HG03460 (cell line): ENCODE measurements around the gene LRRC45.

Experiments
- ATAC-seq: cut with Tn5 transposase; IDR thresholded peaks from one replicate; pipeline ENCODE4 v1.9.1; 2021; ENCODE audit not compliant: unreplicated experiment

LRRC45 gene

DNA sequence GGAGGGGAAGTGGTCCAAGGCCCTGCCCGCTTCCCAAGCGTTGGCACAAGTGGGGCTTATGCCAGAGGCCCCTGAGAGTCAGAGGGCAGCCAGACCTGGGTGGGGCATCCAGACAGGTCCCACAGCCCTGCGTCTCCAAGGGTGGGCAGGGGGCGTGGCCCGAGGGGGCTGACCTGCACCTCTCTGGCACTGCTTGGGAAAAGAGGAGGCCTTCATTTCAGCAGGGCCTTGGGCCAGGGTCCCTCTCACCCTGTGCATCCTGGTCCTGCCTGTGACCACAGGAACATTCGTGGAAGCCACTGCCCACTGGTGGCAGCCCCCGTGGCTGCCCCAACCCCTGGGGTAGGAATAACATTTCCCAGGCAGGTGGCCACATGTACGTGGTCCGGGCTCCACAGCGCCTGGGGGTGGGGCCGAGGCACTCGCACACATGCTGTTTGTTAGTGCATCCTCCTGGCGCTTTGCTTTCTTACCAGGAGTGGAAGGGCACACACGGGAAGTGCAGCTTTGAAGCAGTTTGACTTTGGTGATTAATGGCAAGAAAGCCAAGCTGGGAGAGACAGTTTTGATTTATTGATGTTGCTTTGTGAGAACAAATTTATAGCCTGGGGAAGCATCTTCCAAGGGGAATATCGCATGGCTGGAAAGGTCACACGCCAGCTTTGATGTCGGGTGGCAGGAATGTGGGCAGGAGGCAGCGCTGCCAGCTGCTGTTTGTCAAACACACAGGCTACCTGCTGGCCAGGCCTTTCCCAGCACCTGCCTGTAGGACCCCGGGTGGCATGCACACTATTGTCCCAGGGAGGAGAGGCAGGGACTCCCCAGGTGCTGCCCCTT is 4.7 kb upstream of the LRRC45 start:
- ATAC-seq = no peak

DNA sequence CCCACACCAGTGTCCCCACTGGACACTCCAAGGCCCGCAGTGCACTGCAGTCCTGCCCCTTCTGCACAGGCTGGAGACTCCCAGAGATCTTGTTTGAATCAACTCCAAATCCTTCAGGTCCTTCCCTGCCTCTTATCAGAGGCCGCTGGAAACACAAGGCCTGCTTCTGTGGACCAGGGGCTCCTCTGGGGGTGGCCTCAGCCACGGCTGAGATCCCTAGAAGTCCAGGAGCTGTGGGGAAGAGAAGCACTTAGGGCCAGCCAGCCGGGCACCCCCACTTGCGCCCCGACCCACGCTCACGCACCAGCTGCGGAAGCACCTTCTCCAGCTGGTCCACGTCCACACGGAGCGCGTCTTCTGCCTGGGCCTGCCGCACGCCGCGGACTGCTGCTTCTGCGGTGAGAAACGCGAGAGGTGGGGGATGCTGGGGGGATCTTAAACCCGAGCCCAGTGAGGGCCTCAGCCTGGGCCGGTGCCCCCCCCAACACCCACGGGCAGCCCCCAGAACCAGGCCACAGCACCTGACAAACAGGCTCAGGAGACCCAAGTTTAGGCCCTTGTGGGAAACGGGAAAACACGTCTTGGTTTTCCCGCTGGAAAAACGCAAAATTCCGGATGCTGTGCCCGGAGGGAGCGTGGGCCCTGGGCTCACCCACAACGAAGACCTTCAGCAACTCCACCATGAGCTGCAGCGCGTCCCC is 4.0 kb upstream of the LRRC45 start:
- no peak for ATAC-seq

DNA sequence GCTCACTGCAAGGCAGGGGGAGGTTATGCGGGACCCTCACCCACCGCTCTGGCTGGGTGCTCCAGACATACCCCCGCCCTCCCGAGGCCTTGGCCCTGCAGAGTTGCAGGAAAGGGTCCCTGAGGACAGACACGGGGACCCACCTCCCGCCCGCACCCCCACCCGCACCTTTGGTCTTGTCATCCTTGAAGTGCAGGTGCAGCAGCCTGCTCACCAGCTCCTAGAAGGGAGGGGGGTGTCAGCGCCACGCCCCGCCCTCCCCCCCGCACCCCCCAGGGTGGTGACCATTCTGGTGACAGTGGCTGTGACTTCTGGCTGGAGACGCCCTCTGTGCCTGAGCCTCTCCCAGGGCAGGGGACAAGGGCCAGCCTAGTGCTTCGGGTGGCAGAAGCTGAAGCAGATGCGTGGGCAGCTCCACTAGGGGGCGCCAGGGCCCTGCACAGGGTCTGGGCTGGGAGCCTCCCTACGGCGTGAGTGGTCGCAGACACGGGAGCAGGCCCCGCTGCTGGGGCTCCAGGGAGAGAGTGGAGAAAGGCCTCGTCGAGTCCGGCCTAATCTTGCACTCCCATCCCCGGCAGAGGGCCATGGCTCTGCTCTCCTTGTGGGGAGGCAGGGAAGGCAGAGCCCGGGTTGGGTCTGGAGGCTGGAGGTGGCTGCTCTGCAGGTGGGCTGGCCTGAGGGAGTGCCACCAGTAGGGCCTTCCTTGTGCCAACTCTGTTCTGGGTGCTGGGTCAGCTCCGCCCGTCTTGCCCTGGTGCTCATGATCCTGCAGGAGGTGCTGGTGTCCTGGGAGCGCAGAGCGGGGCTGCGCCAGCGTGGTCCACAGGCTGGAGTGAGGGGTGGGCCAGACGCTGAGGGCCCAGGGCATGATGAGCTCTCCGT is 3.2 kb upstream of the LRRC45 start:
- ATAC-seq = no peak

DNA sequence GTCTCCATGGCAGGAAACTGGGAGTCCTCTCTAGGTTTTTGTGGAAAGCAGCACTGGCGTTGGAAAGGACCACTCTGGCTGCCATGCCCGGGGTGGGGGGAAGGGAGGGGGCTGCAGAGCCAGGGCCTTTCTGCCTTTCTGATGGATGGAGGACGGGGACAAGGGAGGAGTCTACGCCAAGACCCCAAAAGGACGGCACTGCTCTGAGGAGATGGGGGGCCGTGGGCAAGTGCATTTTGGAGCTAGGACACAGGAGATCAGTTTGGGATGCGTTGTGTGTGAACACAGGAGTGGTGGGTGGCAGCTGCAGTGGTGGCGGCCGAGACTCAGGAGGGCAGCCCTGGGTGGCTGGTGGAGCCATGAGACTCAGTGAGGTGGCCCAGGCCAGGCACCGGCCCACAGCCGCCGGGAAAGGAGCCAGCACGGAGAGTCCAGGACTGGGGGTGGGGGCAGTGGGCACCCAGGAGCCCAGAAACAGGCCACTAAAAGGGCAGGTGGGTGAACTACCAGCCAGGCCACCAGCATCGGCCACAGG is 2.5 kb upstream of the LRRC45 start:
- no peak for ATAC-seq

DNA sequence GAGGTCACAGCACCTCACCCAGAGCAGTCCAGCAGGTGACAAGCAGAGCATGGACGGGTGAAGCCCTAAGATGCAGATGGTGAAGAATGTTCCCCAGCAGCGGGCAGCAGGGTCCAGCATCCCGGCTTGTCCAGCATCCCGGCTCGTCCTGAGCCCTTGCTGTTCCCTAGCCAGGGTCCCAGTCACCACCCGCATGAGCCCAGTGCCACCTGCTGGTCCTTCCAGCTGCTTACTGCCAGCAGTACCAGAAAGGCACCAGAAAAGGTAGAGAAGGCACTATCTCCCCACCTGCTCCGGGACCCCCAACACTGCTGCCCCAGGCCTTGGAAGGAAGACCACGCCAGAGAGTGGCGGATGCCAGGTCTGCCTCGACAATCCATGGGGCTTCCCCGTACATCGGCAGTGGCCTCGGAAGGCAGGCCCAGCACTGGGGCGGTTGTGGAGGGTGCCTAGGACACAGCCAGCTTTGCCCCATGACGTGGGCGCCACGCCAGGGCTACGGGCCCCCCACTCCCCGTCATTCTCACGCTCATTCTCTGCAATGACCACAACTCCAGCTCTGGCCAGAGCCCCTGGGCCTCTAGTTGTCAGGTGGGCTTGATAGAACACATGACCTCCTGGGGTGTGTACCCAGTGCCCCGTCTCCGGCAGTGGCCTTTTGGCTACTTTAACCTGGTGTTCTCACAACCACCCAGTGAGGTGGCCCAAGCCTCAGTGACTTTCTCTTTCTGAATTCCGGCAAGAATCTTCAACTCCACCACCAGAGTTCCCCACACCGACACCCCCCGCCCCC is 1.8 kb upstream of the LRRC45 start:
- ATAC-seq = no peak

DNA sequence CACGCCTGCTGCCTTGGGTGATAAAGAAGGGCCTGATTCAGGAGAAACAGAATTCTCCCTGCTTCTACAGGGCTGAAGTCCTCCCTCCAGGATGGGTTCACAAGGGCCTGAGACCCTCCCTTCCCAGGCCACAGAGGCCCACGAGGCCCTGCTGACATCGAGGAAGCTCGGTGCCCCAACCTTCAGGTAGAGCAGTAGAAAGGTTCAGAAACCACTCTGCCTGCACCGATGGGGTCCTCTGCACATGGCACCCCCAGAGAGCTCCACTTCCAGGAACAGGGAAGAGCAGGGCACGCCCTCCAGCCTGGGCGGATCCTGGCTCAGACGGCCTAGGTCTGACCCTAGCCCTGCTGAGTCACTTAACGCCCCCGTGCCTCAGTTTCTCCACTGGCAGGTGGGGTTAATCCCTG is 1.2 kb upstream of the LRRC45 start:
- no peak for ATAC-seq

DNA sequence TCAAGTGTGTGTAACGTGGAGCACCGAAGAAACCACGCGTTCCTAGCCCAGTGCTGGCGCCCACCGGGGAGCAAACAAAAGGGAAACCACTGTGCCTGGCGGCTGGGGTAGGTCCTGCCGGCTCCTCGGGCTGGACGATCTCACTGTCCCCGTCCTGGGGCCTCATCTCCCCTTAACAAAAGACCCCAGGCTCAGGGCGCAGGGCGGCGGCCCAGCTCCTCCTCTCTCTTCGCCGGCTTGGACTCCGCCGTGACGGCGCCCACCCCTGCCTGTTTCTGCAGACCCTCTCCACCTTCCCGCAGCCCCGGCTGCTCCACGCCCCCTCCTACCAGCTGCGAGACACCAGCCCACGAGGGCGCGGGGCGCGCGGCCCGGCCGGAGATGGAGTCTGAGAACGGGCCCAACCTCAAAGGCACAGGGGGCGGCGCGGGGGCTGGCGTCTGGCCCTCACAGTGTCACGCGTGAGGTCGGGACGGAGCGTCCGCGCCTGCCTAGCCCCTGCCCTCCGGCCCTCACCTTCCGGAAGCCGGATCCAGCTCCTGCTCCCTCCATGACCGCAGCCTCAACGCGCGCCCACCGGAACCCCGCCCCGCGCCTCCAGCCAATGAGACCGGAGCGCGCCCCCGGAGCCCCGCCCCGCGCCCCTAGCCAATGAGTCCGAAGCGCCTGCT is 660 bp upstream of the LRRC45 start, which contains the start of gene CENPX:
CENPX (minus strand) TSS at position 569 of the 671 bp plus-strand sequence; CDS start at position 552, 17 bp downstream.
- ATAC-seq = no peak

DNA sequence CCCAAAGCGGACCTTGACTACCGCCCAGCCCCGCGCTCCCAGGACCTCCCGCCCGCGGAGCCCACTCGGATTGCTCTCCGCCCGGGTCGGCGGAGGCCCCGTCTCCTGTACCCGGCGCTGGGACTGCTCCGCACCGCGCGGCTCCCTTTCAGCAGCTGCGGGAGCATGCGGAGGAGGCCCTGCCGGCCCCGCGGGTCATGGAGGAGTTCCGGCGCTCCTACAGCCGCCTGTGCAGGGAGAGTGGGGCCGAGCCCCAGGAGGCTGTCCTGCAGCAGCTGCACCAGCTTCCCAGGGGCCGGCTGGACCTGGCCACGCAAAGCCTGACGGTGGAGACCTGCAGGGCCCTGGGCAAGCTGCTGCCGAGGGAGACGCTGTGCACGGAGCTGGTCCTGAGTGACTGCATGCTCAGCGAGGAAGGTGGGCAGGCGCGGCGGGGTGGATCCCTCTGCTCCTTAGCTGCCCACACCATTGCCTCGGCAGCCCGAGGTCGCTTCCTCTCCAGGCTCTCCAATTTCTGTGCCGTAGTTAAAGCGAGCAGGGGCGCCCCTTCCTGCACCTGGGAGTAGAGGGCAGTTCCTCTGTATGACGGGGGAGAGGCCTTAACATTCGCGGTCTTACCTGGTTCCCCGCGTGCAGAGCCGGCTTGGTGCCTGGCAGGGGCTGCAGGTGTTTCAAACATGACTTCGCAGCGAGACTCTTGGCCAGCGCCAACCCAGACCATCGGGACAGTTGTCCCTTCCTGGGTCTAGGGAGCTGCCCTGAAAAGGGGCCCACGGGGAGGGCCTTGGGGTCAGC is 539 bp downstream of the LRRC45 start:
- peak; percentile 1 for ATAC-seq

DNA sequence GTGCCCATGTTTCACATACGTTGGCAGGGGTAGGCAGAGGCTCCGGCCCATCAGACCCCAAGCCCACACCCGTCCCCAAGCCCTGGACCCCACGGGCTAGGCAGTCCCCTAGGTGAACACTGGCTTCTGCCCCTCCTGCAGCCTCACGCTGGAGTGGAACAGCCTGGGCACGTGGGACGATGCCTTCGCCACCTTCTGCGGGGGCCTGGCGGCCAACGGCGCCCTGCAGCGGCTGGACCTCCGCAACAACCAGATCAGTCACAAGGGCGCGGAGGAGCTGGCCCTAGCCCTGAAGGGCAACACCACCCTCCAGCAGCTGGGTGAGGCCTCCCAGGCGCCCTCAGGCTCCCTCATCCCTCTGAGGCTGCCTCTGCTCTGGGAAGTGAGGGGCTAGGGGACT is 1.8 kb downstream of the LRRC45 start:
- ATAC-seq = no peak

DNA sequence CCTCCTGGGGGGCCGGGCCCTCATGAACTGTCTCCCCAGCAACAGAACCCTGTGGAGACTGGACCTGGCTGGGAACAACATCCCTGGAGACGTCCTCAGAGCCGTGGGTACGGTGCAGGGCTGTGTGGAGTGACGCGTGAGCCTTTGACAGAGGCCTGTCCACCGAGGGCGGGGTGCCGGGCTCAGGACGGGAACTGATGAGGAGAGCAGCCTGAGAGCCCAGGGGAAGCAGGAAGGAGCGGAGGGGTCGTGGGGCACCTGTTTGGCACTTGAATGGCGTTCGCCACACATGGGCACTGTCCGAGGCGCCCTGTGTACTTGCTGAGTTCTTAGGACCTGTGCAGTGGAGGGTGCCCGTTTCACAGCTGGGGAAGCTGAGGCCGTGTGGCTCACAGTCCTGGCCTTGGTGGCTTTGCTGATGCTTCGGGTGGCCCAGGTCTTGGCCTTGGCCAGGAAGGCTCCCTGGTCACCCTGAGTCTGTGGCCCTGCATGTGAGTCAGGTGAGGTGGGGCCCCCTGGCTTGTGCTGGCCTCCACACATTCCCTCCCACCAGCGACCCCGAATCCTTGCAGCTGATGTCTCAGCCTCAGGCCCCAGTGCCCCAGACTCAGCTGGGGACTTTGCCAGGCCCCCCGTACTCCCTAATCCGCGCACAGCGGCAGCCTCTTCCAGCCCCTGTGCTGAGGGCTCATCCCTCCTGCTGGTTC is 2.4 kb downstream of the LRRC45 start:
- no peak for ATAC-seq

DNA sequence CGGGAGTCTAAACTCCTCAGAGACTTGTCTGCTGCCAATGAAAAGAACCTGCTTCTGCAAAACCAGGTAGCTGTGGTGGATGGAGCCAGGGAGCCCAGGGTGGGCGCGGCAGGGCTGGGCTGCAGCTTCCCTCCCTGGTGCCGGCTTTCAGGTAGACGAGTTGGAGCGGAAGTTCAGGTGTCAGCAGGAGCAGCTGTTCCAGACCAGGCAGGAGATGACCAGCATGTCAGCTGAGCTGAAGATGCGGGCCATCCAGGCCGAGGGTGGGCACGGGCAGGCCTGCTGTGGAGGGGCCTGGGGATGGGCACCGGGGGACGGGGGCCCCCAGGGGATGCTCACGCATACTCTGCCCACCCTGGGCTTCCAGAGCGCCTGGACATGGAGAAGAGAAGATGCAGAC is 5.1 kb downstream of the LRRC45 start:
- no peak for ATAC-seq

DNA sequence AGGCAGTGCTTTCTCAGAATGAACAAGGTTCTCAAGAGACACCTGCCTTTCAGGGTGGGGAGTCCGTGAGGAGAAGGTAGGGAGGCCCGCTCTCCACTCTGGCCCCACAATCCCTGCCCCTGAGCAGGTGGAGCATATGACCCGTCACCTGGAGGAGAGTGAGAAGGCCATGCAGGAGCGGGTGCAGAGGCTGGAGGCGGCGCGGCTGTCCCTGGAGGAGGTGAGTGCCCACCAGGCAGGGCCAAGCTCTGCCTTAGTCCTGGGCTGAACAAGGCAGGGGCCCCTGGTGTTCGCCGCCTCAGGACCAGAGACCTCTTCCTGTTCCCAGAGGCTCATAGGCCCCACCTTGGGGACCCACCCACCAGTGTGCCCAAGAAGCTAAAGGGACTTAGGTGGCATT is 5.9 kb downstream of the LRRC45 start:
- ATAC-seq = no peak

DNA sequence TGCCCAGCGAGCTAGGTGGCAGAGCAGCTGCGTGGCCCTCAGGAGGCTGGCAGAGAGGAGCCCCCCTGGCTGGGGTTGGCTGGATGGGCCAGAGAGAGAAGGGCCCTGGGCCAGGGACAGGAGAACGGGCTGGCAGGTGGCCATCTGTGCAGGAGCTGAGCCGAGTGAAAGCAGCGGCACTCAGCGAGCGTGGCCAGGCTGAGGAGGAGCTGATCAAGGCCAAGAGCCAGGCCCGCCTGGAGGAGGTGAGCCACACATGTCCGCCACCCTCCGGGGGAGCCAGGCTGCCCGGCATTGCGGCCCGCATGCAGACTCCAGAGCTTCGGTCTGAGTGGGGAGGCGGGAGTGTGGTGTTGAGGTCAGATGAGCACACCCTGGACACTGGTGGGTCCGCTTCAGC is 6.3 kb downstream of the LRRC45 start:
- no peak for ATAC-seq

DNA sequence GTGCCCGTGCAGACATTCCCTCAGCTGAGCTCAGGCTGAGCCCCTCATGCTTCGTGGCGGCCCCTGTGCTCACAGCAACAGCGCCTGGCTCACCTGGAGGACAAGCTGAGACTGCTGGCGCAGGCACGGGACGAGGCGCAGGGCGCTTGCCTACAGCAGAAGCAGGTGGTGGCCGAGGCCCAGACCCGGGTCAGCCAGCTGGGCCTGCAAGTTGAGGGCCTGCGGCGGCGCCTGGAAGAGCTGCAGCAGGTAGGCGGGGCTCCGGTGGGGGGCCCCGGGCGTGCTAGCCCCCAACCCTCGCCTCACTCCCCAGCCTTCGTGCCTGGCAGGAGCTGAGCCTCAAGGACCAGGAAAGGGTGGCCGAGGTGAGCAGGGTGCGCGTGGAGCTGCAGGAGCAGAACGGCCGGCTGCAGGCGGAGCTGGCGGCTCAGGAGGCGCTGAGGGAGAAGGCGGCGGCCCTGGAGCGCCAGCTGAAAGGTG is 6.9 kb downstream of the LRRC45 start:
- no peak for ATAC-seq

DNA sequence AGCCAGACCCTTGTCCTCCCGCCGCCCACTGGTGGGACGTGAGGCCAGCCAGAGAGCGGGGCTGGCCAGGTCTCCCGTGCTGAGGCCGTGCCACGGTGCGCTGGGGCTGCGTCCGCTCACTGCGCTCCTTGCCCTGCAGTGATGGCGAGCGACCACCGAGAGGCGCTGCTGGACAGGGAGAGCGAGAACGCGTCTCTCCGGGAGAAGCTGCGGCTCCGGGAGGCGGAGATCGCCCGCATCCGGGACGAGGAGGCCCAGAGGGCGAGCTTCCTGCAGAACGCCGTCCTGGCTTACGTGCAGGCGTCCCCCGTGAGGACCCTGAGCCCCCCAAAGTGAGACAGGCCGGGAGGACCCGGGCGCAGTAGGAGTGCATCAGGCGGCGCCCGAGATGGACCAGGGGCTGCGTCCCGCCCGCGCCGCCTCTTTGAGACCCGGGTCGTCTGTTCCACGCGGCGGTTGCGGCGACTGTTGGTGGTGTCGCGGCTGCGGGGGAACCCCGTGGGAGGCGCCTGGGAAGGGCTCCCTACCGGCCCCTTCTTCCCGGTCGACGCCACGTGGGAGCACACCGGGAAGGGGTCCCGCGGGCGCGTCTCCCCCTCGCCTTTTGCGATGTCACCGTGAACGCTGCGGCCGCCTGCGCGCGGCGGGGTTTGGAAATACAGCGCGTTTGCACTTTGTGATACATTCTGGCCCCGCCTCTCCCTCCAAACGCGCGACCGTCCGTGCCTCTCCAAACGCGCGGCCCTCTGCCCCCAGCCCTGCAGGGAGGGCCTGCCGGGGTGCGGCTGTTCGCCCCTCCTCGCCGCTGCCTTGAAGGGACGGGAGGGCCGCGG is 7.6 kb downstream of the LRRC45 start:
- ATAC-seq = no peak

DNA sequence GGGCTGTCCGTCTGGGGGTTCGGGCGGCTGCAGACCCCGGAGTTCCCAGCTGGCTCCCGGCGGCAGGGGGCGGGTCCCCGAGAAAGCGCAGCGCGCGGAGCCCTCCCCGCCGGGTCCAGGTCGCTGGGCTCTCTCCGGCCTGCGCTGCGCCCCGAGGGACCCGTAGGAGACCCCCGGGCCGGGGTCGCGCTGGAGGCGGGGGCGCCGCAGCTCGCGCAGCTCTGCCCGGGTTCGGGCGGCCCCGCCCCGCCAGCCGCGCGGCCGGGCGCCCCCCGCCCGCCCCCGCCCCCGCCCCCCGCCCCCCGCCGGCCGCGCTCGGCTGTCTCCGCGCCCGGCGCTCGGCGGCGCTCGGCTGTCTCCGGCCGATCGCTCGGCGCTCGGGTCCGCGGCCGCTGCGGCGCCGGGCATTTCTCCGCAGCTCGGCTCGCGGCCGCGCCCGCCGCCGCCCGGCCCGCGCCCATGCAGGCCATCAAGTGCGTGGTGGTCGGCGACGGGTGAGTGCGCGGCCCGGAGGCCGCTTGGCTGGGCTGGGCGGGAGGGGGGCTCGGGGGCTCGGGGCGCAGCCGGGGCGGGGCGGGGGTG is 8.3 kb downstream of the LRRC45 start, which contains the start of gene RAC3:
RAC3 (plus strand) TSS at position 376 of the 582 bp plus-strand sequence; CDS start at position 460, 84 bp downstream.
- no peak for ATAC-seq
